HepG2 (cell line): ENCODE data around the gene EEIG1. TPM values are rescaled to one million over a fixed set of nuclear protein-coding genes. Genes with fewer than 3 reads are reported as not detected.

Experiments used
- ATAC-seq: fragments of 200-7000 bp; cut with Tn5 transposase; 3 replicates; pipeline ENCODE4 v1.9.1; 2020; ENCODE audit warnings: mild to moderate bottlenecking, moderate library complexity
- BruUV-seq: library from RNA; stranded (reverse); fragments of 400-500 nt; replicated peaks from 2 replicates; lab custom pipeline; 2021; lab: Mats Ljungman, UMichigan
- CTCF ChIA-PET: fragments of 300-600 bp; formaldehyde crosslinking; extraction: SDS; loops from one replicate; lab custom pipeline; 2021; ENCODE audit warnings: low total read pairs, inconsistent platforms, low intra/inter-chr PET ratio; lab: Yijun Ruan, JAX
- POLR2A ChIA-PET: fragments of 350-600 bp; sonication (Branson Sonifier 250); formaldehyde crosslinking; loops from one replicate; lab custom pipeline; 2020; ENCODE audit warnings: antibody characterized with exemption, inconsistent platforms; lab: Yijun Ruan, JAX
- DNase-seq: peaks from one replicate; pipeline ENCODE4 v3.0.0-alpha.2; 2015; ENCODE audit warnings: low spot score
- FAIRE-seq: peaks from 3 replicates; lab custom pipeline; 2011; peaks lifted over from hg19 to GRCh38; lab: Jason Lieb, UNC
- H2AFZ ChIP-seq: one replicate; pipeline ENCODE4 v1.6.1; 2011; ENCODE audit warnings: low read length, inconsistent platforms
- H3K27ac ChIP-seq: fragments of 300-600 bp; 3 replicates; pipeline ENCODE4 v1.8.0; 2011; ENCODE audit warnings: mixed run types, mild to moderate bottlenecking, mixed read lengths, low read length, inconsistent platforms; ENCODE audit not compliant: insufficient read depth; ENCODE audit errors: extremely low read length
- H3K27me3 ChIP-seq, 2 experiments: fragments of 200-600 bp in 1 of 2; 2 replicates in 1 of 2; 3 replicates in 1 of 2; pipeline versions ENCODE4 v1.6.0 to v1.8.0; 2011; ENCODE audit warnings: low read length in 2 of 2, mild to moderate bottlenecking in 2 of 2, moderate library complexity in 2 of 2, inconsistent platforms in 1 of 2; ENCODE audit not compliant: insufficient read depth in 2 of 2, control insufficient read depth in 1 of 2
- H3K36me3 ChIP-seq, 2 experiments: fragments of 200-600 bp in 1 of 2; replicated peaks in 1 of 2; 2 replicates in 1 of 2; 3 replicates in 1 of 2; pipeline versions ENCODE4 v1.5.1 to v1.8.0; 2011; ENCODE audit warnings: low read length in 2 of 2, inconsistent platforms in 1 of 2; ENCODE audit not compliant: insufficient read depth in 2 of 2, control insufficient read depth in 1 of 2
- H3K4me1 ChIP-seq: 2 replicates; pipeline ENCODE4 v1.5.1; 2012; ENCODE audit warnings: low read length, inconsistent platforms; ENCODE audit not compliant: insufficient read depth
- H3K4me2 ChIP-seq: 2 replicates; pipeline ENCODE4 v1.6.0; 2011; ENCODE audit warnings: low read depth, low read length, inconsistent platforms
- H3K4me3 ChIP-seq, 3 experiments: fragments of 200-600 bp in 1 of 3; sonication (generic), shearing (Covaris generic) in 1 of 3; replicated peaks in 1 of 3; 2 replicates each; pipeline ENCODE4 v1.5.1; 2011 to 2016; ENCODE audit warnings: low read length in 3 of 3, inconsistent platforms in 2 of 3, low read depth in 2 of 3, mild to moderate bottlenecking in 2 of 3, control low read depth in 1 of 3, mixed read lengths in 1 of 3; ENCODE audit not compliant: insufficient read depth in 1 of 3
- H3K79me2 ChIP-seq: one replicate; pipeline ENCODE4 v1.6.1; 2011; ENCODE audit warnings: low read length, inconsistent platforms; ENCODE audit not compliant: insufficient read depth
- H3K9ac ChIP-seq: 2 replicates; pipeline ENCODE4 v1.6.0; 2011; ENCODE audit warnings: mild to moderate bottlenecking, low read depth, low read length, inconsistent platforms; ENCODE audit not compliant: insufficient read depth
- H3K9me3 ChIP-seq: 2 replicates; pipeline ENCODE4 v1.5.1; 2012; ENCODE audit warnings: mild to moderate bottlenecking, low read length
- H4K20me1 ChIP-seq: 2 replicates; pipeline ENCODE4 v1.6.0; 2011; ENCODE audit warnings: inconsistent platforms, mild to moderate bottlenecking, low read length, moderate library complexity; ENCODE audit not compliant: insufficient read depth
- ISX ChIP-seq: sonication (generic); formaldehyde crosslinking; conservative IDR thresholded peaks from 2 replicates; pipeline ENCODE4 v1.5.0; 2020; ENCODE audit warnings: missing genetic modification reagents
- MBD4 ChIP-seq: IDR thresholded peaks from 2 replicates; pipeline ENCODE4 v1.6.1; 2012; ENCODE audit warnings: low read length, inconsistent platforms, borderline replicate concordance
- MYC ChIP-seq: sonication (generic); formaldehyde crosslinking; IDR thresholded peaks from 2 replicates; pipeline ENCODE4 v1.9.0; 2021; ENCODE audit warnings: missing genetic modification reagents, borderline replicate concordance
- POLR2AphosphoS2 ChIP-seq: IDR thresholded peaks from 2 replicates; pipeline ENCODE4 v1.6.1; 2011; ENCODE audit warnings: low read depth, low read length, improper control_type of control experiment
- RAD21 ChIP-seq: fragments of 450-650 bp; formaldehyde crosslinking; IDR thresholded peaks from 2 replicates; pipeline ENCODE4 v1.5.0; 2020; ENCODE audit warnings: mild to moderate bottlenecking
- SAP130 ChIP-seq: IDR thresholded peaks from 2 replicates; pipeline ENCODE4 v1.6.1; 2016; ENCODE audit warnings: low read depth
- SMAD3 ChIP-seq: sonication (generic); formaldehyde crosslinking; IDR thresholded peaks from 2 replicates; pipeline ENCODE4 v1.4.0; 2020; ENCODE audit warnings: missing genetic modification reagents
- TBX2 ChIP-seq: sonication (generic); formaldehyde crosslinking; IDR thresholded peaks from 2 replicates; pipeline ENCODE4 v1.5.0; 2020; ENCODE audit warnings: missing genetic modification reagents, mild to moderate bottlenecking, borderline replicate concordance
- TCF7L2 ChIP-seq: IDR thresholded peaks from 2 replicates; pipeline ENCODE4 v1.6.1; 2011; ENCODE audit warnings: mild to moderate bottlenecking, low read depth, low read length, moderate library complexity
- ZBTB38 ChIP-seq: sonication (generic); formaldehyde crosslinking; IDR thresholded peaks from 2 replicates; pipeline ENCODE4 v1.5.1; 2020; ENCODE audit warnings: mild to moderate bottlenecking, missing genetic modification reagents
- ZNF10 ChIP-seq: sonication (generic); formaldehyde crosslinking; IDR thresholded peaks from 2 replicates; pipeline ENCODE4 v1.4.0; 2020; ENCODE audit warnings: mild to moderate bottlenecking, low read depth, missing genetic modification reagents, borderline replicate concordance
- ZNF234 ChIP-seq: sonication (generic); formaldehyde crosslinking; conservative IDR thresholded peaks from 2 replicates; pipeline ENCODE4 v1.5.1; 2020; ENCODE audit warnings: mild to moderate bottlenecking, missing genetic modification reagents
- ZNF317 ChIP-seq: sonication (generic); formaldehyde crosslinking; IDR thresholded peaks from 2 replicates; pipeline ENCODE4 v1.5.0; 2020; ENCODE audit warnings: mild to moderate bottlenecking, missing genetic modification reagents
- ZNF616 ChIP-seq: sonication (generic); formaldehyde crosslinking; IDR thresholded peaks from 2 replicates; pipeline ENCODE4 v1.5.0; 2020; ENCODE audit warnings: low read depth, mild to moderate bottlenecking, missing genetic modification reagents
- ZNF629 ChIP-seq: sonication (generic); formaldehyde crosslinking; conservative IDR thresholded peaks from 2 replicates; pipeline ENCODE4 v1.5.0; 2020; ENCODE audit warnings: missing genetic modification reagents
- ZNF891 ChIP-seq: sonication (generic); formaldehyde crosslinking; IDR thresholded peaks from 2 replicates; pipeline ENCODE4 v1.5.0; 2020; ENCODE audit warnings: mild to moderate bottlenecking, missing genetic modification reagents
- WGBS: methylation state at CpG from one replicate; pipeline ENCODE4 v1.1.6; 2017; ENCODE audit warnings: low lambda C conversion rate; 5-methylcytosine and 5-hydroxymethylcytosine counted together
- in situ Hi-C: cut with HindIII; loops from 2 replicates; pipeline ENCODE4 v1.10.0; 2017; ENCODE audit warnings: low pct_unique_long_range_greater_than_20kb; ENCODE audit not compliant: extremely low pct_ligation_motif_present
- intact Hi-C: fragments of 100-400 bp; cut with micrococcal nuclease; formaldehyde crosslinking; loops from one replicate; pipeline ENCODE4 v1.10.0; 2022; ENCODE audit not compliant: unreplicated experiment
- polyA plus RNA-seq, 8 experiments: library from polyadenylated mRNA; depleted of rRNA in 3 of 8; stranded (reverse) in 7 of 8; unstranded in 1 of 8; fragments of >200 nt; fragmentation: Illumina TruSeq in 4 of 8; extraction: Trizol in 4 of 8; gene quantifications; 2 replicates each; pipeline versions ENCODE4 v1.2.1 to v1.2.3, GENCODE V29; 2011 to 2016; ENCODE audit warnings: low read depth in 4 of 8, missing spikeins in 1 of 8, mixed read lengths in 1 of 8; ENCODE audit not compliant: insufficient read depth in 1 of 8
- total RNA-seq, 5 experiments: library from RNA; depleted of rRNA; stranded (reverse); fragments of >200 nt; fragmentation: Illumina TruSeq; extraction: Trizol; gene quantifications; 2 replicates each; pipeline ENCODE4 v1.2.3, GENCODE V29; 2016; ENCODE audit warnings: low read depth in 1 of 5
- TF ChIP-seq, protein P1 (sequence below): sonication (generic); formaldehyde crosslinking; IDR thresholded peaks from 2 replicates; pipeline ENCODE4 v1.4.0; 2020; ENCODE audit warnings: missing genetic modification reagents, mild to moderate bottlenecking, borderline replicate concordance
- TF ChIP-seq, protein P2 (sequence below): sonication (generic); formaldehyde crosslinking; IDR thresholded peaks from 2 replicates; pipeline ENCODE4 v1.9.0; 2021; ENCODE audit warnings: missing genetic modification reagents, borderline replicate concordance

EEIG1 gene
- total and polyA plus RNA-seq, 2 of the 13 experiments (the other 11 are each of a cell fraction or from before 2014, with no cell fraction given): 16.6 to 25.2 TPM

DNA sequence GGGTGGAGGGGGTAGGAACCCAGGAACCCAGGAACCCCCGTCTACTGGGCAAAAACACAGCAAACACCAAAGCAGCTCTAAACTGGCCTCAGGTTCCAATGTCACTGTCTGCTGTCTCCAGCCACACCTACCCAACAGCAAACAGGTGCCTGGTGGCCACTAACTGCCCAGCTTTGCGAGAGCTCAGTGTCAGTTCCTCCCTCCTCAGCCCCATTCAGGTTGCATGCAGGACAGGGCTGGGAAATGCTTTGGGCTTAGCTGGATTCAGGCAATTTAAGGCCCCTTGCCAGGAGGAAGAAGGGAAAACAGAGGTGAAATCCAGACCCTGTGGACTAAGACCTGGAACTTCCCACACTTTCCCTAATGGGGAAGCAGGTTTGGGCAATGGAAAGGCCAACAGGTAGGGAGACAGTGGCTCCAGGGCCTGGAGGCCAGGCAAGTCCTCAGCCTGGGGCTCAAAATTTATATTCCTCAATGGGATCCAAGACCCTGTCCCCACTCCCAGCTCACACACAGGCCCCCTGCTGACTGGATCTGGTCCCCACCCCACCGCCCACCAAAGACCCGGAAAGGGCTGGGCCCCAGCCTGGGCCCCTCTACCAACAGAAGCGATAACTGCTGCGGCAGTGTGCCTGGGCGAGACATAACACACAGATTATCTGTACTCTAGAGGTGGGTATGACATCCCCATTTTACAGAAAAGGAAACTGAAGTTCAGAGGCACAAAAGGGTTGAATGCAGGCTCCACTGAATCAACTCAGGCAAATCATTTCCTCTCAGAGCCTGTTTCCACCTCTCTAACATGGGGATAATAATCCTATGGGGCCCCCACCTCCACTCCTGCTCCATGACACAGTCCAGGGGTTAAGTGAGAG is 3.5 kb downstream of the EEIG1 start:
- H3K79me2 ChIP-seq: peaks cover 80% of the 10 kb centered on the region
- peaks cover 37% of the 10 kb centered on the region; the same call in 1 of the 2 replicates for H4K20me1 ChIP-seq
- H3K9me3 ChIP-seq: no peaks in the 10 kb centered on the region
- CTCF ChIA-PET: no interaction called here
- H3K4me1 ChIP-seq: peaks cover 70% of the 10 kb centered on the region
- DNase-seq (no peak), FAIRE-seq (no peak), ATAC-seq (no peak)
- intact Hi-C loops: loop anchor here (5.0 kb wide), 2 partner anchors 35 to 45 kb away; no protein-coding TSS in a partner anchor
- peaks cover 0 to 4% of the 10 kb centered on the region in 2 experiments; a peak in 1 of 5 replicates for H3K36me3 ChIP-seq
- H3K27me3 ChIP-seq: no peaks in the 10 kb centered on the region; a peak in 1 of 5 replicates
- H3K4me3 ChIP-seq: peak overlapping the region; percentile 86 to 90 (median 90); a peak in 5 of 6 replicates
- in situ Hi-C loops: no loop called here
- H3K4me2 ChIP-seq: peak overlapping the region; percentile 97
- POLR2A ChIA-PET: interaction anchor here (1.1 to 2.3 kb wide), 2 partner anchors 12 to 25 kb away, joined by 4 to 8 read pairs; no protein-coding TSS in a partner anchor
- no peak overlapping the region for H2AFZ ChIP-seq
- H3K27ac ChIP-seq: peak overlapping the region; percentile 60
- peak overlapping the region; percentile 84 for H3K9ac ChIP-seq
- no TSS peak for BruUV-seq
- WGBS: 68% methylated on average over 7 of the region's 7 CpGs
- TF ChIP-seq ZBTB38 (CRISPR knock-in tag): 0 out of 2 replicates have a peak, but pooled peaks have one; percentile 49
- TF ChIP-seq MBD4: no peak
- peak; percentile 97 for TF ChIP-seq ZNF317 (CRISPR knock-in tag)
- TF ChIP-seq MYC (CRISPR knock-in tag): 0 out of 2 replicates have a peak, but pooled peaks have one; percentile 9
- no peak for TF ChIP-seq RAD21 (CRISPR knock-in tag)
- TF ChIP-seq TBX2 (CRISPR knock-in tag): 0 out of 2 replicates have a peak, but pooled peaks have one; percentile 26
- no peak for TF ChIP-seq TCF7L2
- TF ChIP-seq ZNF234 (CRISPR knock-in tag): no peak
- 0 out of 2 replicates have a peak, but pooled peaks have one; percentile 26 for TF ChIP-seq ZNF891 (CRISPR knock-in tag)
- TF ChIP-seq ZNF616 (CRISPR knock-in tag): no peak
- 0 out of 2 replicates have a peak, but pooled peaks have one; percentile 24 for TF ChIP-seq SMAD3 (CRISPR knock-in tag)
- TF ChIP-seq ZNF629 (CRISPR knock-in tag): peak; percentile 48; the same call in 1 of the 2 replicates
- no peak for TF ChIP-seq ZNF10
- TF ChIP-seq, protein P1, sequence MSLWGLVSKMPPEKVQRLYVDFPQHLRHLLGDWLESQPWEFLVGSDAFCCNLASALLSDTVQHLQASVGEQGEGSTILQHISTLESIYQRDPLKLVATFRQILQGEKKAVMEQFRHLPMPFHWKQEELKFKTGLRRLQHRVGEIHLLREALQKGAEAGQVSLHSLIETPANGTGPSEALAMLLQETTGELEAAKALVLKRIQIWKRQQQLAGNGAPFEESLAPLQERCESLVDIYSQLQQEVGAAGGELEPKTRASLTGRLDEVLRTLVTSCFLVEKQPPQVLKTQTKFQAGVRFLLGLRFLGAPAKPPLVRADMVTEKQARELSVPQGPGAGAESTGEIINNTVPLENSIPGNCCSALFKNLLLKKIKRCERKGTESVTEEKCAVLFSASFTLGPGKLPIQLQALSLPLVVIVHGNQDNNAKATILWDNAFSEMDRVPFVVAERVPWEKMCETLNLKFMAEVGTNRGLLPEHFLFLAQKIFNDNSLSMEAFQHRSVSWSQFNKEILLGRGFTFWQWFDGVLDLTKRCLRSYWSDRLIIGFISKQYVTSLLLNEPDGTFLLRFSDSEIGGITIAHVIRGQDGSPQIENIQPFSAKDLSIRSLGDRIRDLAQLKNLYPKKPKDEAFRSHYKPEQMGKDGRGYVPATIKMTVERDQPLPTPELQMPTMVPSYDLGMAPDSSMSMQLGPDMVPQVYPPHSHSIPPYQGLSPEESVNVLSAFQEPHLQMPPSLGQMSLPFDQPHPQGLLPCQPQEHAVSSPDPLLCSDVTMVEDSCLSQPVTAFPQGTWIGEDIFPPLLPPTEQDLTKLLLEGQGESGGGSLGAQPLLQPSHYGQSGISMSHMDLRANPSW: no peak
- TF ChIP-seq, protein P2, sequence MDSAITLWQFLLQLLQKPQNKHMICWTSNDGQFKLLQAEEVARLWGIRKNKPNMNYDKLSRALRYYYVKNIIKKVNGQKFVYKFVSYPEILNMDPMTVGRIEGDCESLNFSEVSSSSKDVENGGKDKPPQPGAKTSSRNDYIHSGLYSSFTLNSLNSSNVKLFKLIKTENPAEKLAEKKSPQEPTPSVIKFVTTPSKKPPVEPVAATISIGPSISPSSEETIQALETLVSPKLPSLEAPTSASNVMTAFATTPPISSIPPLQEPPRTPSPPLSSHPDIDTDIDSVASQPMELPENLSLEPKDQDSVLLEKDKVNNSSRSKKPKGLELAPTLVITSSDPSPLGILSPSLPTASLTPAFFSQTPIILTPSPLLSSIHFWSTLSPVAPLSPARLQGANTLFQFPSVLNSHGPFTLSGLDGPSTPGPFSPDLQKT: no peak
- peak; percentile 32; the same call in 1 of the 2 replicates for TF ChIP-seq SAP130 (CRISPR knock-in tag)
- TF ChIP-seq ISX (CRISPR knock-in tag): no peak
- no peak for TF ChIP-seq POLR2AphosphoS2
